ENCODE measurements around the gene CYTL1.
"Not testable (repeated sequence)": the region's sequence is repeated elsewhere in the genome, so short reads cannot be mapped to it uniquely, and the experiment has no call there.

The CYTL1 gene

DNA sequence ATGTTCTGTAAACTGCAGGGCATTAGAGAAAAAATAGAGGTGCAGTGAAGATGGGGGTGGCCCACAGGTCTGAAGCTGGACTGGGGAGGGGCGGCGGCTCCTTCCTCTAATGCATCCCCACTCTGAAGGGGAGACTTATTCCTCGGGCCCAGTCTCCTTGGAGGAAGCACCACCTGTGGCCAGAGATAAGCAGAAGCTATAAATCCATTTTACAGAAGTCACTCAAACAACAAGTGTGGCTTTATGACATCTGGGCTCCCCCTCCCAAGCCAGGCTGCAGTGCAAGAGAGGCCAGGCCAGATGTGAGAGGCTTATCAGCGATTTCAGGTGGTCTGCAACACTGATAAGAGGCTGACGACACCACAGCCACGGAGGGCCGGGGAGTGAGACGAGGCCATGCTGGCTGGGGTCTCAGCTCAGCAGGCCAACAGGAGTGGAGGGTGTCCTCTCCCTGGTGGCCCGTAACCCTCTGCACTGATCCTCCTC lies 15.8 kb downstream of the CYTL1 start:
- DNase-seq (ENCODE audit: low spot score) (no peak), FAIRE-seq (no peak)

DNA sequence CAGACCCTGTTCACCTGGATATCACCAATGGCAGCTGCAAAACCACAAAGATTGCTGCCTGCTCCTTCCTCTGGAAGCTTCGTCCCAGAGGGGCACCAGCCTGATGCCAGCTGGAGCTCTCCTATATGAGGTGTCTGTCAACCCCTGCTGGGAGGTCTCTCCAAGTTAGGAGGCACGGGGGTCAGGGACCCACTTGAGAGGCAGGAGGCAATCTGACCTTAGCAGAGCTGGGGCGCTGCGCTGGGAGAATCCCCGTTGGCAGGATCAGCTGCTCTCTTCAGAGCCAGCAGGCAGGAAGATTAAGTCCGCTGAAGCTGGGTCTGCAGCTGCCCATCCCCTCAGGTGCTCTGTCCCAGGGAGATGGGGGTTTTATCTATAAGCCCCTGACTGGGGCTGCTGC lies 17.6 kb downstream of the CYTL1 start:
- not testable (repeated sequence) for DNase-seq (ENCODE audit: low spot score); FAIRE-seq

DNA sequence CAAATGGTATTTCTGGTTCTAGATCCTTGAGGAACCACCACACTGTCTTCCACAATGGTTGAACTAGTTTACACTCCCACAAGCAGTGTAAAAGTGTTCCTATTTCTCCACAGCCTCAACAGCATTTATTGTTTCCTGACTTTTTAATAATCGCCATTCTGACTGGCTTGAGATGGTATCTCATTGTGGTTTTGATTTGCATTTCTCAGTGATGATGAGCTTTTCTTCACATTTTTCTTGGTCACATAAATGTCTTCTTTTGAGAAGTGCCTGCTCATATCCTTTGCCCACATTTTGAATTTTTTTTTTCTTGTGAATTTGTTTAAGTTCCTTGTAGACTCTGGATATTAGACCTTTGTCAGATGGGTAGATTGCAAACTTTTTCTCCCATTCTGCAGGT lies 22.3 kb downstream of the CYTL1 start:
- not testable (repeated sequence) for DNase-seq (ENCODE audit: low spot score); FAIRE-seq

DNA sequence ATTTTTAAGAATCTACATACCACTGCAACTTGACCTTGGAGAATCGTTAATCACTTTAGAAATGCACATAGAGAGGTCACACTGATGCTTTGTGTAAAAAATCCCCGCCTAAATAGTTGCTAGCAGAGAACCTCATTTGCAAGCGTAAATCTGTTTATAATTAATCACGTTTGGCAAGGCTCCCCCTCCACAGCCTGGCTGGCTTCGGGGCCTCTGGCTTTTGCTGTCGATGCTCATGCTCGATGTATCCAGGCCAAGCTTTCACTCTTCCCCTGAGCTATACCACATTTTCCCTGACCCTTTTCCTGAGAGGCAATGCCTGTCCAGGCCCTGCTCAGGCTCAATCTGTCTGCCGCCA lies 23.4 kb downstream of the CYTL1 start:
- FAIRE-seq, result no peak
- DNase-seq (ENCODE audit: low spot score), result no peak

DNA sequence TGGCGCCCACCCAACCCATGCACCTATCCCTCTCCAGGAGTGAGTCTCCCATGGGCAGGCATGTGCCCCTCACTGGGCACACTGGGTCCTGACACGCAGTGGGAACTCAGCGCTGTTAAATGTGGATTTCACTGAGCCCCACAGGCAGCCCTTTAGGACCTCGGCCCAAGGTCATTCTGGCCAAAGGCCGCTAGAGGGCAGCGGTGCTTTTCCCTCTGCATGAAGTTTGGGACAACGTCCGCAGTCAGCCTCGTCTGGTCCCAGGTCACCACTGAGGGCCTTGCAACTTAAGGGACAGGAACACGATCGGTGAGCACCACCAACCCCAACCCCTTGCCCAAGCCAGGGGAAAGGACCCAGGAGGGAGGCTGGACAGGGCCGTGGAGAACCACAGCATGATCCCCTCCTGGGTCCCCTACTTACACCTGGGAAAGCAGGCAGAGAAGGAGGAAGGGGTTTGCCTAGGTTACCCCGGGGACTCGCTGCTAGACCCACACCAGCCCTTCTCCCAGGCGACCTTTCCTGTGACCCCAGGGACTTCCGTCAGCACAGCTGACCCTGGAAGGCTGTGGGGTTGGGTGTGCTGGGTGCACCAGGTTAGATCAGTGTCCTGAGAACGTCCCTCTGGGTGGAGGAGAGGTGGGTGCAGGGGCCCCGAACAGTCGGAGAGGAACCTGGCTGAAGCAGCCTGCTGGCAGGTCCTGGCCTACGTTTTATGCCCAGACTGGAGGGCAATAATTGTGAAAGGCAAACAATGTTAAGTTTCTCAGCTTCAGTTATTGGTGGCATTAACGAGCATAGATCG lies 24.0 kb downstream of the CYTL1 start:
- FAIRE-seq (no peak), DNase-seq (ENCODE audit: low spot score) (peak; percentile 33)

DNA sequence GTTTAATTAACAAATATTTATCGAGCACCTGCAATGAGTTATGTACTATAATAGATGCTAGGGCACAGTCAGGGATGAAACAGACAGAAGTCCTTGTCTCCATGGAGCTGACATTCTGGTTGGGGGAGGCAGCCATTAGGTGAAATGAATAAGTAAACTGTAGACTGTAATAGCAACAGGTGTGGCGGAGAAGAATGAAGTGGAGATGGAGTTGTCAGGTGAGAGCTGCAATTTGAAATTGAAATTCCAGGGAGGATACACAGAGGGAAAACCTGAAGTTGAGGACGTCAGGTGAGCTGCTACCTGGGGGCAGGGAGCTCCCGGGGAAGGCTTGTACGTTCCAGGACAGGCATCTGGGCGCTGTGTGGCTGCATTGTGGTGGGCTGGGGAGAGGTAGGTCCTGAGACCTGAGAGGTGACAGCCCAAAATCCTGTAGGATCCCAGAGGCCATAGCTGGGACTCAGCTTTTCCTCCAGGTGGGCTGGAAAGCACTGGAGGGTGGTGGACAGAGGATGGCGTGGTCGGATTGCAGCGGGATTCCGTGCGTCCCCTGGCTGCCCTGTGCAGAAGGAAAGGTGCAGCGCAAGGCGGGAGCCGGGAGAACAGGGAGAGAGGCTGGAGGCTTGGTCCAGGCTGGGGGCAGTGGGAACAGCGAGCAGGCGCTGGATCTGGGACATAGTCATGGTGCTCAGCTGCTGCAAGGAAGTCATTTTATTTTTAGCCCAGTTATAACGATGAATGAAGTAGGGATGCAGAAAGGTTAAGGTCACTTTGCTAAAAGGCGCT lies 24.8 kb downstream of the CYTL1 start:
- FAIRE-seq (no peak), DNase-seq (ENCODE audit: low spot score) (no peak)

DNA sequence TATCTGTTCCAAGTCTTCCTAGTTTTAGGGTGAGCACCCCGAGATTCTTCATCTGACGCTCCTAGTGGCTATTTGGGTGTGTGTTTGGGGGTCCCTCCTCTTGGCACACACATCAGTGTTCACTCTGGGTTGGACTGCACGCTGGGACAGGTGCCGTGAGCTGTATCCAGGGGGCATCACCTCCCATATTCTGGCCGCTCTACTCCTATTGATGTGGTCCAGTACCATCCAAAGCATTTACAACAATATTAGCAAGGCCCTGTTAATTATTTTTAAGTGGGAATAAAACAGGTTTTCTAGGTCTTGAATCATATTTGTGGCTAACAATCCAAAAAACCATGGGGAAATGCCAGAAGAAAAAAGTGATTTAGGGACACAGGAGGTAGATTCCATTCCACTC lies 26.4 kb downstream of the CYTL1 start:
- no peak for FAIRE-seq
- no peak for DNase-seq (ENCODE audit: low spot score)

DNA sequence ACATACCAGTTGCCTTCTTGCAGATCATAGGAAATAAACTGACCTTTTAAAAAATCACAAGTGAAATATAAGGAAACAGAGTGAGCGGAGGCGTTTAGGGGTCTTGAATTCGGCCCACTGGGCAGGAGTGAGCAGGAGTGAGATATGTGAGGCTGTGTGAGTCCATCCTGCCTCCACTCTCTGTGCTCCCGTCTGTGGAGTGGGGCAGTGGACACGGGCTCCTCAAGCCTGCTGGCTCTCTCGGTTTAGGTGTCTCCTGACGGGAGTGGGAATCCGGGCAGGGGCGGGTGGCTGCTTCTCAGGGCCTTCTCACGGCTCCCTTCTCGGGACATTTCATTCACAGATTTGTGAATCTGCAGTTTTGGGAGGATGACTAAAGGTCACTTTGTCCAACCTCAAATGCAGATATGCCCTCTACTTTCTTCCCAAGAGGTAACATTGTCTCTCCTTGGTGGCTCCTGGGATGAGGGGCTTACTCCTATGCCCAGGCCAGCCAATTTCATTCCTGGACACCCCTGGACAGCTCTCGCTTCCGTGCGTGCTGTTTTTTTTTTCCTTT lies 27.6 kb downstream of the CYTL1 start:
- DNase-seq (ENCODE audit: low spot score), result no peak
- FAIRE-seq, result no peak

DNA sequence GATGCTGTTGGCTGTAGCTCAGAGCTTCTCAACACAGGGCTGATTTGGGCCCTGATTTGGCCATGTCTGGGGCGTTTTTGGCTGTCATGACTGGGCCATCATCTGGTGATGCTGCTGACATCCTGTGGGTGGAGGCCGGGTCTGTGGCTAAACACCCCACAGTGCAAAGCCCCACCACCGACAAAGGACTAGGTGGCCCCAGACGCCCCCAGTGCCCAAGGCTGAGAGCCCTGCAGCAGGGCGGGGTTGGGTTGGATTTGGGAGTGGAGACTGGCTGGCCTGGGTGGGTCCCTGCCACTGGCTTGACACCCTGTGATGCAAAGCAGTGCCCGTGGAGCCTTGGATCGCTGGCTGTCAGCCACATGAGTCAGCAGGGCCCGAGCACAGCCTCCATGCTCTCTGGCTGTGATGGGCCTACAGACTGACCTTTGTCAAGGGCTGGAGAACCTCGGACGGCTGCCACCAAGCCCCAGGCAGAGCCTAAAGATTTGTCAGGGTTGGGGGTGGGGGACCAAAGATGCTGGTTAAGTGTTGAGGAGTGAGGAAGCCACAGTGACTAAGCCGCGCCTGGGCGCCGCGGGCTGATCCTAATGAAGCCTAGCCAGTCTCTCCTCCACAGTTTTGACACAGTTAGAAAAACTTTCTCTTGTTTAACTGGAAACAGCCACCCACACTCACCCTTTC lies 28.3 kb downstream of the CYTL1 start:
- DNase-seq (ENCODE audit: low spot score) (peak; percentile 96), FAIRE-seq (peak; percentile 94)

DNA sequence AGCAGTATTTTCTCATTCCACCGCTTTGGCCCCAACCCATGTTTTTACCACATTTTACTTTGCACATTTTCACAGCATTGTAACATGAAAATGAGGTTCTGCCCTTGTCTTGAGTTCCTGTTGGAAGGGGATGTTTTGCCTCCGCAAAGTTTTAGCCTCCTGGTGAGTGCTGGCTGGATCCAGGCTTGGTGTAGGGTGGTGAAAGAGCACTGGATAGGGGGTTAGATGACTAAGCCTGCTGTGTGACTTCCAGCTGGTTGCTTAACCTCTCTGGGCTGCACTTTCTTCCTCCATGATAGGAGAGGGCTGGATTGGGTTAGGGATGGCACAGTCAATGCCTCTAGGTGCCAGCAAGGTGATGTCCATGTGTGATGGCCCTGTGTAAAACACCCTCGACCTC lies 28.9 kb downstream of the CYTL1 start:
- DNase-seq (ENCODE audit: low spot score) (no peak), FAIRE-seq (no peak)

DNA sequence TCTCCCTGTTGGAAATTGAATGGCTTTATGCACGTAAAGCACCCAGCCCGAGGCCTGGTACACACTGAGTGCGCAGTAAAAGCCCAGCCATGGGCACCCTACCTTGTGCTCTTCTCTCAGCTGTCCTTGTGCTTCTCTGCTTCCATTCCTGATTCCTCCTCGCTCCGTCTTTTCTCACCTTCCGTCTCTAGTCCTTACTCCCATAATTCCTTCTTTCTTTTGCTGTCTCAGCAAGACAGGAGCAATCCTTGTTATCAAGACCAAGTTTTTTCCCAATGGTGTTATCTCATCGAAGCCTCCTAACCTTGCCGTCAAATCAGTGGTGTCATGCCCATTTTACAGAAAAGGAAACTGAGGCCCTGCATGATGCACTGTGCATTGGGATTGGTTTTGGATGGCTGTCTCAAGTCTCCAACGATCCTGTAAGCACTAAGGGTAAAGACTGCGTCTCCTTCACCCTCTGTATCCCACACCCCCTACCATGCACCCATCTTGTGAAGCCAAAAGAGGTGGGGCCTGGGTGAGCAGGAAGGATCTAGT lies 30.1 kb downstream of the CYTL1 start:
- no peak for FAIRE-seq
- no peak for DNase-seq (ENCODE audit: low spot score)

DNA sequence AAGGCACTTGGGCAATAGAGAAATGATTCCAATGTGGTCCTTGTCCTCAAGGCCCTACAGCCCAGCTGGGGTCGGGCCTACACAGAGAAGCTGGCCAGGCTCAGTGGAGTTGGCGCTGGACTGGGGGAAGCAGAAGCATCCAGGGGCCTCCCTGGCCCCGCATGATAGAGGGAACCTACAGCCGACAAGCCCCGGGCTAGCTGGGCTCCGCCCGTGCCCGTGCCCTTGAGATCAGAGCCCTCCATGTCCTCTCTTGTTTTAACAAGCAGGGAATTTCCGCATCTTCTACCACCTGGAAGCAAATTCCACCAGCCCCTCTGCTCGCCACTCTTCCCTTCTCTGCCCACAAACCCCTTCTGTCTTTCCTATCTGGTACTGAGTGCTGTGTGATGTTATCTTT lies 31.6 kb downstream of the CYTL1 start:
- FAIRE-seq (no peak), DNase-seq (ENCODE audit: low spot score) (no peak)

DNA sequence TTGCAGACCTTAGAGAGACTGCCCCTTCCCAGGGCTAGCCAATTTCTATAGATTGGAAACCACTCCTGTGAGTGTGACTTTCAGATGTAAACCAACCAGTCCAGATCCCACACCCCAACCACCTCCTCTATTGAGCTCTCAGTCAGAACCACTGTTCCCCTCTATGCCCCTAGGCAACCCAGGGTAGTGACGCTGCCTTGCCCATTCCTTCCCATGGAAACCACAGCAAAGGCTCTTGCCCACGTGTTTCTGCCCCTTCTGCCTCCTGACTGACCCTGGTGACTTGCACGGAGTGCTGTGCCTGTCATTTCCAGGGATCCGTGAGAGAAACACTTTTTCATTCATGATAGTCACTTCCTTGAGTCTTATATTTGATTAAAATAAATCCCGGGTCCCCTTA lies 32.4 kb downstream of the CYTL1 start:
- DNase-seq (ENCODE audit: low spot score) (no peak), FAIRE-seq (no peak)

DNA sequence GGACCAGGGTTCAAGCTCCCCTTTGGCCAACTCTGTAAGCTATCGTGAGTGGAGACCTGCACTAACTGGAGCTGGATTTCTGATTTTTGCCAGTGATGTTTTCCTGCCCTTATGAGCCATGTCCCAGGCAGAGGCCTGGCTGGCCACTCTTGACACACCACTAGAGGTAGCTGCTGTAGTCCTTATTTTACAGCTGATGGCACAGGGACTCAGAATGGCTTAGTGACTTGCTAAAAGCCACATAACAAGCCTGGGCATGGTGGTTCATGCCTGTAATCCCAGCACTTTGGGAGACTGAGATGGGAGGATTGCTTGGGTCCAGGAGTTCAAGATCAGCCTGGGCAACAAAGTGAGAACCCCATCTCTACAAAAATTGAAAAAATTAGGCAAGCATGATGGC lies 33.4 kb downstream of the CYTL1 start:
- FAIRE-seq (no peak), DNase-seq (ENCODE audit: low spot score) (no peak)

DNA sequence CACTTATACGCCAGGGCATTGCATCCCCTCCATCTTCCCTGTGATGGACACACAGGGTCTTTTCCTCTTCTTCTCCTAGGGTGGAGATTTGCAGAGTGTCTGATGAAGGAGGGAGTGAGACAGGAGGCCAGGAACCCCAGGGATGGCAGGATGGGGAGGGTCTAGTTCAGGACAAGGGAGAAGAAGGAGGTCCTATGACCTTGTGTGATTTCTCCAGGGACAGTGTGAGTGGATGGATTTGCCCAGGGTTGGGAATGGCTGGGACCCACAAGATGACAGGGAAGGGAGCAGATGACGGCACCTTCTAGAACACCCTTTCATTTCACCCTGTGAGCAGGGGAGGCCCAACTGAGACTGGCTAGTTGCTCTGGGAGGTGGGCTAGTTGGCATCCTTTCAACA lies 34.2 kb downstream of the CYTL1 start:
- FAIRE-seq, result no peak
- no peak for DNase-seq (ENCODE audit: low spot score)

DNA sequence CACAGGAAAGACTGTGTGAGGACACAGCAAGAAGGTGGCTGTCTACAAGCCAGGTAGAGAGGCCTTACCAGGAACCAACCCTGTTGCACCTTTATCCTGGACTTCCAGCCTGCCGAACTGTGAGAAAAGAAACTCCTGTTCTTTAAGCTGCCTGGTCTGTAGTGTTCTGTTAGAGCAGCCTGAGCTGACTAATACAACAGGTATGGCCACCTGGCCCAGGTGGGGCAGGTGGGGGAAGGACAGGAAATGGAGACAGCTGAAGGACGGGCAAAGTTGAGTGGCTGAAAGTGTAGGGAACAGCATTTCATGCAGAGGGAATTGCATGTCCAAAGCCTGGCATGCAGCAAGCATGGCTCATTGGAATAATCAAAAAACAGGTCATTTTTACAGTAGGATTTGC lies 35.1 kb downstream of the CYTL1 start:
- FAIRE-seq (no peak), DNase-seq (ENCODE audit: low spot score) (no peak)

DNA sequence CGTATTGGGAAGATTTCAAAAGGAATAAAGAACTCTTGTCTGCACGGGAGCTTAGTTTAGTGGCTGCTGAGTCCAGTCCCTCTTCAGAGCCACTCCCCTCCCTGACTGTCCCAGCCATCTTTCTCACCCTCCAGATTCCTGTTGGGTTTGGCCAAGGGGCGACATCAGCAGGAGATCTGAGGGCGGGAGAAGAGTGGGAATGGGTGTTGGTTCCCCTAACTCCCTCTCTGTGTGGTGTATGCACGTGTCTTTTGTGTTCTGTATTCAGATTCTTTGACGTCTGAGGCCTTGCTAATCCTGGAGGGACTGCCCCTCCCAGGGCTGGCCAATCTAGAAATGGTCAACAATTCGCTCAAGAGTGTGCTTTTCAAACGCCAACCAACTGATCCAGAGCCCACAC lies 37.4 kb downstream of the CYTL1 start:
- no peak for FAIRE-seq

DNA sequence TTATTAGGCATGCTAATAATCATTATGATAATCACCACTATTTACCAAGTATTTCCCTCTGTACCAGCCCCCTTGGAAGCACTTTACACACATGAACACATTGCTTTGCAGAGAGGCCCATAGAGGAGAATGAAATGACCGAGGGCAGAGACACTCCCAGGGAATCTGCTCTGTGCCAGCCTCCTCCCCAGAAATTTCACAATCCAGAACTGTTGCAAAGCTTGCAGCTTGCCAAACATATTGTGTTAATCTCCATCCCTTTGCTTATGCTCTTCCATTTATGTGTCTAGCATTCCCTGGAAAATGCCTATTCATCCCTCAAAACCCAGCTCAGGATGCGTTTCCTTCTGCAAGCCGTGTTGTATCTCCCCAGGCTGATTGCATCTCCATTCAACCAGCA lies 37.8 kb downstream of the CYTL1 start:
- FAIRE-seq (no peak), DNase-seq (ENCODE audit: low spot score) (no peak)

More for the DNA sequence above, 37.4 kb downstream of the CYTL1 start:
- DNase-seq (ENCODE audit: low spot score), result no peak

DNA sequence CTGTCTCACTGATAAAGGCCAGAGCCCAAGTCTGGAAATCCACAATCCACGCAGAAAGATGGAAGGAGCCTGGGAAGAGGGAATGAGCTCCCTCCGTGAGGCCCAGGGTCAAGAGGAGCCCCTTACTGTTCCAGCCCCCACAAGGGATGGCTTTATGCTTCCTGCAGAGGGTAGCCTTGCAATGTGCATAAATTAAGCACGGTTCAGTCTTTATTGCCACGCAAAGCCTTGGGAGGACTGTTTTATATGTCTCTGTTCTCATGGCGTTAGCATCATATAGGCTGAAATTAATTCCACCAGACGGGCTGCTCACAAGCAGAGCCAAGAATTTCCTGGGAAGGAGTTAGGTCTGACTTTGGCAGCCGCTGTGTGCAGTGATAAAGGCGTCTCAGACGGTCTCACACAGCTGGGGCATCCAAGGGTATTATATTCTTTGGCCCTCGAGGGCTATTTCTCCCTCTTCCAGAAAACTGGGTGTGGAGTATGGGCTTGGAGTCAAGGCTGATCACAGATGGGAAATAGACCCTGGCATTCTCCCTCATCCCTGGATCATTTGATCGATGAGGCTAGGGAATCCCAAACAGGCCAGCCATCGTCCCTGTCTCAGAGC lies 38.5 kb downstream of the CYTL1 start:
- no peak for DNase-seq (ENCODE audit: low spot score)
- FAIRE-seq, result no peak

DNA sequence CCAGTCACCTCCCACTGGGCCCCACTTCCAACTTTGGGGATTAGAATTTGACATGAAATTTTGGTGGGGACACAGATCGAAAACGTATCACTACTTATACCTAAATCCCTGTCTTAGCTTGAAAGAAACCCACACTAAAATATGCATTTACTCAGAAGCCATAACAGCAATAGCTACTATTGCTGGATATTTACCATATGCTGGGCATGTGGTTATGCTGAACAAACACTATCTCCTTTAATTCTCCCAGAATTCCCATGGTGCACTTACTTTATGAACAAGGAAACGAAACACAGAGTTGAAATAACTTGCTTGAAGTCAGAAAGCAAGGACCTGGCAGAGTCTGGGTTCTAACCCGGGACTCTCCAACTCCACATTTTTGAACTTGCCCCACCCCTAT lies 39.3 kb downstream of the CYTL1 start:
- FAIRE-seq (no peak), DNase-seq (ENCODE audit: low spot score) (no peak)

DNA sequence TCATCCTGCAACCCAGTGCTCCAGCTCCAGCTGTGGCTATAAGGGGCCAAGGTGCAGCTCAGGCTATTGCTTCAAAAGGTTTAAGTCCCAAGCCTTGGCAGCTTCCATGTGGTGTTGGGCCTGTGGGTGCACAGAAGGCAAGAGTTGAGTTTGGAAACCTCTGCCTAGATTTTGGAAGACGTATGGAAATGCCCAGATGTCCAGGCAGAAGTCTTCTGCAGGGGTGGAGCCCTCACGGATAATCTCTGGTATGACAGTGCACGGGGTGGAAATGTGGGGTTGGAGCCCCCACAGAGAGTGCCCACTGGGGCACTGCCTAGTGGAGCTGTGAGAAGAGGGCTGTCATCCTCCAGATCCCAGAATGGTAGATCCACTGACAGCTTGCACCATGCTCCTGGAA lies 44.5 kb downstream of the CYTL1 start:
- FAIRE-seq, result no peak
- DNase-seq (ENCODE audit: low spot score), result no peak
